Right forelimb (tissue), 1 donor: ENCODE measurements around the gene MPZL1.

Experiments used
- DNase-seq: peaks from one replicate; pipeline ENCODE4 v3.0.0-alpha.2; 2018

MPZL1 gene

GRCh38 chr1:167752219-167752985 is 30.6 kb downstream of the MPZL1 start:
- DNase-seq = no peak

GRCh38 chr1:167755654-167756053 is 33.9 kb downstream of the MPZL1 start:
- no peak for DNase-seq

GRCh38 chr1:167756730-167757405 is 35.1 kb downstream of the MPZL1 start:
- DNase-seq = no peak

- no peak for DNase-seq
Observed at GRCh38 chr1:167757433-167758309, 35.9 kb downstream of the MPZL1 start.

GRCh38 chr1:167761400-167761799 is 39.6 kb downstream of the MPZL1 start:
- DNase-seq = no peak

GRCh38 chr1:167762061-167762746 is 40.4 kb downstream of the MPZL1 start:
- no peak for DNase-seq

GRCh38 chr1:167763525-167764220 is 41.9 kb downstream of the MPZL1 start:
- DNase-seq = no peak

GRCh38 chr1:167764458-167765330 is 42.9 kb downstream of the MPZL1 start:
- no peak for DNase-seq

- DNase-seq = no peak
Observed at GRCh38 chr1:167765496-167765895, 43.7 kb downstream of the MPZL1 start.

GRCh38 chr1:167766538-167766937 is 44.8 kb downstream of the MPZL1 start:
- no peak for DNase-seq

GRCh38 chr1:167767761-167768160 is 46.0 kb downstream of the MPZL1 start:
- DNase-seq = no peak

- no peak for DNase-seq
Observed at GRCh38 chr1:167770127-167770526, 48.3 kb downstream of the MPZL1 start.

GRCh38 chr1:167772436-167772835 is 50.7 kb downstream of the MPZL1 start:
- no peak for DNase-seq

- no peak for DNase-seq
Observed at GRCh38 chr1:167773516-167773915, 51.7 kb downstream of the MPZL1 start.

- no peak for DNase-seq
Observed at GRCh38 chr1:167774710-167775109, 52.9 kb downstream of the MPZL1 start.

GRCh38 chr1:167775178-167775577 is 53.4 kb downstream of the MPZL1 start:
- no peak for DNase-seq

GRCh38 chr1:167776151-167776550 is 54.4 kb downstream of the MPZL1 start:
- DNase-seq = no peak

- DNase-seq = no peak
Observed at GRCh38 chr1:167776616-167777268, 55.0 kb downstream of the MPZL1 start.

- DNase-seq = no peak
Observed at GRCh38 chr1:167777269-167777650, 55.5 kb downstream of the MPZL1 start.

- DNase-seq = no peak
Observed at GRCh38 chr1:167781558-167781957, 59.8 kb downstream of the MPZL1 start.

- DNase-seq = no peak
Observed at GRCh38 chr1:167782946-167783345, 61.2 kb downstream of the MPZL1 start.
